ENCODE results near the gene EDN2.

GRCh38 chr1:41450747-41451285, 33.7 kb downstream of the EDN2 start:
- no peak for TF ChIP-seq POLR2AphosphoS5 (IDR thresholded peaks at IDR 0.05; ENCODE audit: low read depth, low read length)
- no peak for TF ChIP-seq POLR2A (IDR thresholded peaks at IDR 0.05; ENCODE audit: low read depth, low read length)

All from GM12891 (cell line).